Pancreas (tissue), 10 donors: ENCODE data around the gene MACROH2A2. TPM values are rescaled to one million over a fixed set of nuclear protein-coding genes. Genes with fewer than 3 reads are reported as not detected.
"Not testable (repeated sequence)": the region's sequence is repeated elsewhere in the genome, so short reads cannot be mapped to it uniquely, and the experiment has no call there.

Source experiments
- ATAC-seq, 4 donors: fragments of 200-7000 bp; cut with Tn5 transposase; one replicate each; pipeline versions ENCODE4 v1.8.0 to v1.9.1; 2020; ENCODE audit warnings: mild to moderate bottlenecking in 4 of 4, moderate library complexity in 4 of 4
- DNase-seq, 6 donors: peaks; one replicate each; pipeline ENCODE4 v3.0.0-alpha.2; 2020
- FAIRE-seq: peaks from 2 replicates; lab custom pipeline; 2012; peaks lifted over from hg19 to GRCh38; lab: Jason Lieb, UNC
- H3K27ac ChIP-seq, 4 donors: fragments of 200-600 bp; sonication (generic); 1 replicate in 3 of 4; 2 replicates in 1 of 4; pipeline versions ENCODE4 v1.5.0 to v1.8.0; 2020
- H3K27me3 ChIP-seq, 4 donors: fragments of 200-600 bp; one replicate each; pipeline ENCODE4 v1.8.0; 2021
- H3K36me3 ChIP-seq, 3 donors: fragments of 200-600 bp; sonication (generic) in 1 of 3; one replicate each; pipeline versions ENCODE4 v1.5.0 to v1.8.0; 2020 to 2021
- H3K4me1 ChIP-seq, 3 donors: fragments of 200-600 bp; one replicate each; pipeline ENCODE4 v1.8.0; 2021
- H3K4me3 ChIP-seq, 4 donors: fragments of 200-600 bp; sonication (generic) in 2 of 4; one replicate each; pipeline versions ENCODE4 v1.5.0 to v1.8.0; 2020 to 2021
- H3K9me3 ChIP-seq, 4 donors: fragments of 200-600 bp; one replicate each; pipeline ENCODE4 v1.8.0; 2021
- CTCF ChIP-seq, 4 donors: fragments of 200-600 bp; sonication (generic) in 3 of 4; IDR thresholded peaks; one replicate each; pipeline versions ENCODE4 v1.5.0 to v1.8.0; 2021; ENCODE audit warnings: antibody characterized with exemption in 4 of 4
- WGBS, 2 donors: extraction: QIAGEN DNeasy Blood & Tissue Kit; methylation state at CpG; one replicate each; pipeline ENCODE4 v1.1.7; 2013; 5-methylcytosine and 5-hydroxymethylcytosine counted together
- intact Hi-C, 3 donors: fragments of 100-400 bp; cut with DNase I; formaldehyde crosslinking; loops; one replicate each; pipeline versions ENCODE4 v1.11.1 to v1.14.2; 2022
- polyA plus RNA-seq, 2 donors: library from polyadenylated mRNA; stranded (reverse); fragments of 200-250 nt; gene quantifications; one replicate each; pipeline ENCODE4 v1.2.3, GENCODE V29; 2013
- total RNA-seq, 6 donors: library from RNA; stranded (reverse); fragmentation: NEBNext Ultra II Directional in 4 of 6; extraction: Animal tissue kit (Norgen Biotek cat#: 25700) in 4 of 6; gene quantifications; one replicate each; pipeline versions ENCODE4 v1.2.1 to v1.2.4, GENCODE V29; 2021 to 2023
- donor health status: healthy with polysubstance abuse.
- donor health status: DM: no; HTN: no; CAD: no; lungs with moderate emphysema.
- donor health status: DM: no; HTN: no; CAD: no.
- donor health status: control.
- donor health status: control.
- donor health status: Bipolar disorder and iron deficiency.
- donor health status: DM: yes; HTN: yes; CAD: no.
- donor health status: DM: no; HTN: no; CAD: no.
- donor health status: DM: no; HTN: no; CAD: no.
- donor health status: DM: yes; HTN: yes; CAD: no.

MACROH2A2 gene
- total and polyA plus RNA-seq, 8 donors: 2.3 to 13.2 (median 6.8) TPM

GRCh38 chr10:70119623-70120022 is 67.0 kb downstream of the MACROH2A2 start:
- no peaks in the 10 kb centered on the region for H3K27me3 ChIP-seq
- 65% methylated on average over 8 of the region's 8 CpGs for WGBS, 2 donors
- H3K27ac ChIP-seq: no peak overlapping the region
- no peak for DNase-seq
- no peak for FAIRE-seq
- ATAC-seq: no peak
- no peaks in the 10 kb centered on the region for H3K4me1 ChIP-seq
- peaks cover 0 to 4% (median 0%) of the 10 kb centered on the region in 3 donors for H3K36me3 ChIP-seq
- TF ChIP-seq CTCF (IDR thresholded peaks at IDR 0.05): no peak
- intact Hi-C loops: no loop called here
- no peak overlapping the region for H3K4me3 ChIP-seq
- no peaks in the 10 kb centered on the region for H3K9me3 ChIP-seq

GRCh38 chr10:70120417-70120816 is 67.8 kb downstream of the MACROH2A2 start:
- no peak for TF ChIP-seq CTCF (IDR thresholded peaks at IDR 0.05)
- Histone ChIP-seq H3K27me3 (no peaks in the 10 kb centered on the region), H3K9me3 (no peaks in the 10 kb centered on the region), H3K4me3 (no peak overlapping the region), H3K4me1 (no peaks in the 10 kb centered on the region), H3K27ac (no peak overlapping the region), H3K36me3 (peaks cover 0 to 4% (median 0%) of the 10 kb centered on the region in 3 donors)
- intact Hi-C loops: no loop called here
- ATAC-seq: no peak
- WGBS, 2 donors: 87 to 92% methylated on average over 6 of the region's 6 CpGs
- FAIRE-seq: no peak
- DNase-seq: no peak

GRCh38 chr10:70121281-70121949 is 68.8 kb downstream of the MACROH2A2 start:
- Histone ChIP-seq H3K9me3 (no peaks in the 10 kb centered on the region), H3K4me3 (no peak overlapping the region), H3K4me1 (no peaks in the 10 kb centered on the region), H3K36me3 (peaks cover 0 to 4% (median 0%) of the 10 kb centered on the region in 3 donors), H3K27me3 (no peaks in the 10 kb centered on the region), H3K27ac (no peak overlapping the region)
- no peak for FAIRE-seq
- 92 to 95% methylated on average over 11 of the region's 11 CpGs for WGBS, 2 donors
- DNase-seq: no peak
- intact Hi-C loops: no loop called here
- no peak for ATAC-seq
- TF ChIP-seq CTCF (IDR thresholded peaks at IDR 0.05): no peak

GRCh38 chr10:70122742-70123141 is 70.1 kb downstream of the MACROH2A2 start:
- Histone ChIP-seq H3K9me3 (no peaks in the 10 kb centered on the region), H3K27me3 (no peaks in the 10 kb centered on the region), H3K36me3 (peaks cover 0 to 4% (median 0%) of the 10 kb centered on the region in 3 donors), H3K4me1 (no peaks in the 10 kb centered on the region), H3K4me3 (no peak overlapping the region), H3K27ac (no peak overlapping the region)
- WGBS, 2 donors: 94 to 96% methylated on average over 5 of the region's 5 CpGs
- no peak for ATAC-seq
- no peak for TF ChIP-seq CTCF (IDR thresholded peaks at IDR 0.05)
- intact Hi-C loops: no loop called here
- FAIRE-seq: no peak
- DNase-seq: no peak

GRCh38 chr10:70123166-70123565 is 70.5 kb downstream of the MACROH2A2 start:
- ATAC-seq, H3K9me3 ChIP-seq, intact Hi-C loops, H3K36me3 ChIP-seq, FAIRE-seq, DNase-seq, H3K27ac ChIP-seq, H3K4me1 ChIP-seq, H3K4me3 ChIP-seq, H3K27me3 ChIP-seq: not testable (repeated sequence)
- WGBS, 2 donors: 90 to 95% methylated on average over 8 to 9 of the region's 9 CpGs
